HEK293 (cell line): ENCODE results near the gene TMEM203.

Experiments
- FEZF1 ChIP-seq: fragments of 450-650 bp; formaldehyde crosslinking; IDR thresholded peaks from 2 replicates; pipeline ENCODE4 v1.5.1; 2016; ENCODE audit warnings: missing biosample characterization, missing genetic modification characterization
- WT1 ChIP-seq: fragments of 450-650 bp; formaldehyde crosslinking; IDR thresholded peaks from 2 replicates; pipeline ENCODE4 v1.5.1; 2016; ENCODE audit warnings: missing biosample characterization, missing genetic modification characterization
- ZBTB8A ChIP-seq: fragments of 450-650 bp; formaldehyde crosslinking; IDR thresholded peaks from 2 replicates; pipeline ENCODE4 v1.5.1; 2016; ENCODE audit warnings: missing biosample characterization, missing genetic modification characterization
- ZFHX2 ChIP-seq: fragments of 450-650 bp; formaldehyde crosslinking; conservative IDR thresholded peaks from 2 replicates; pipeline ENCODE4 v1.5.1; 2016; ENCODE audit warnings: missing biosample characterization, missing genetic modification characterization
- ZNF132 ChIP-seq: fragments of 450-650 bp; formaldehyde crosslinking; IDR thresholded peaks from 2 replicates; pipeline ENCODE4 v1.5.1; 2017; ENCODE audit warnings: missing biosample characterization, missing genetic modification characterization, borderline replicate concordance
- ZNF155 ChIP-seq: fragments of 450-650 bp; formaldehyde crosslinking; IDR thresholded peaks from 2 replicates; pipeline ENCODE4 v1.5.1; 2016; ENCODE audit warnings: missing biosample characterization, missing genetic modification characterization
- ZNF169 ChIP-seq: fragments of 450-650 bp; formaldehyde crosslinking; IDR thresholded peaks from 2 replicates; pipeline ENCODE4 v1.5.1; 2016; ENCODE audit warnings: missing biosample characterization, missing genetic modification characterization
- ZNF211 ChIP-seq: fragments of 450-650 bp; formaldehyde crosslinking; IDR thresholded peaks from 2 replicates; pipeline ENCODE4 v1.5.1; 2016; ENCODE audit warnings: low read depth, missing biosample characterization, missing genetic modification characterization
- ZNF223 ChIP-seq: fragments of 450-650 bp; formaldehyde crosslinking; IDR thresholded peaks from 2 replicates; pipeline ENCODE4 v1.5.1; 2016; ENCODE audit warnings: missing biosample characterization, missing genetic modification characterization
- ZNF366 ChIP-seq: fragments of 450-650 bp; formaldehyde crosslinking; conservative IDR thresholded peaks from 2 replicates; pipeline ENCODE4 v1.5.1; 2016; ENCODE audit warnings: missing biosample characterization, missing genetic modification characterization
- ZNF48 ChIP-seq: fragments of 450-650 bp; formaldehyde crosslinking; IDR thresholded peaks from 2 replicates; pipeline ENCODE4 v1.5.1; 2016; ENCODE audit warnings: missing biosample characterization, missing genetic modification characterization
- ZNF530 ChIP-seq: fragments of 450-650 bp; formaldehyde crosslinking; IDR thresholded peaks from 2 replicates; pipeline ENCODE4 v1.5.1; 2016; ENCODE audit warnings: low read depth, missing biosample characterization, missing genetic modification characterization
- ZNF544 ChIP-seq: fragments of 450-650 bp; formaldehyde crosslinking; IDR thresholded peaks from 2 replicates; pipeline ENCODE4 v1.5.0; 2017; ENCODE audit warnings: missing biosample characterization, missing genetic modification characterization
- ZNF548 ChIP-seq: fragments of 450-650 bp; formaldehyde crosslinking; IDR thresholded peaks from 2 replicates; pipeline ENCODE4 v1.5.1; 2016; ENCODE audit warnings: missing biosample characterization, missing genetic modification characterization
- ZNF561 ChIP-seq: fragments of 450-650 bp; IDR thresholded peaks from 2 replicates; pipeline ENCODE4 v1.5.1; 2018; ENCODE audit warnings: missing biosample characterization, missing genetic modification characterization, borderline replicate concordance
- ZNF626 ChIP-seq: fragments of 450-650 bp; sonication (Bioruptor Pico); formaldehyde crosslinking; IDR thresholded peaks from 2 replicates; pipeline ENCODE4 v1.5.1; 2018; ENCODE audit warnings: missing biosample characterization, missing genetic modification characterization, inconsistent platforms
- ZNF747 ChIP-seq: fragments of 450-650 bp; formaldehyde crosslinking; IDR thresholded peaks from 2 replicates; pipeline ENCODE4 v1.5.1; 2016; ENCODE audit warnings: missing biosample characterization, missing genetic modification characterization
- ZNF837 ChIP-seq: fragments of 450-650 bp; formaldehyde crosslinking; IDR thresholded peaks from 2 replicates; pipeline ENCODE4 v1.5.1; 2016; ENCODE audit warnings: missing biosample characterization, missing genetic modification characterization
- TF ChIP-seq, protein P1 (sequence below): fragments of 450-650 bp; formaldehyde crosslinking; IDR thresholded peaks from 2 replicates; pipeline ENCODE4 v1.5.1; 2016; ENCODE audit warnings: missing biosample characterization, missing genetic modification characterization
- TF ChIP-seq, protein P2 (sequence below): fragments of 450-650 bp; formaldehyde crosslinking; IDR thresholded peaks from 2 replicates; pipeline ENCODE4 v1.5.1; 2016; ENCODE audit warnings: missing biosample characterization, missing genetic modification characterization, borderline replicate concordance
- TF ChIP-seq, protein P3 (sequence below): fragments of 450-650 bp; formaldehyde crosslinking; IDR thresholded peaks from 2 replicates; pipeline ENCODE4 v1.5.1; 2016; ENCODE audit warnings: missing biosample characterization, missing genetic modification characterization
- TF ChIP-seq, protein P4 (sequence below): fragments of 450-650 bp; formaldehyde crosslinking; IDR thresholded peaks from 2 replicates; pipeline ENCODE4 v1.5.1; 2016; ENCODE audit warnings: missing biosample characterization, missing genetic modification characterization
- TF ChIP-seq, protein P5 (sequence below): fragments of 450-650 bp; formaldehyde crosslinking; IDR thresholded peaks from 2 replicates; pipeline ENCODE4 v1.5.1; 2016; ENCODE audit warnings: missing biosample characterization, missing genetic modification characterization, low read depth
- TF ChIP-seq, protein P6 (sequence below): fragments of 450-650 bp; formaldehyde crosslinking; IDR thresholded peaks from 2 replicates; pipeline ENCODE4 v1.5.1; 2016; ENCODE audit warnings: missing biosample characterization, missing genetic modification characterization

Gene TMEM203

DNA sequence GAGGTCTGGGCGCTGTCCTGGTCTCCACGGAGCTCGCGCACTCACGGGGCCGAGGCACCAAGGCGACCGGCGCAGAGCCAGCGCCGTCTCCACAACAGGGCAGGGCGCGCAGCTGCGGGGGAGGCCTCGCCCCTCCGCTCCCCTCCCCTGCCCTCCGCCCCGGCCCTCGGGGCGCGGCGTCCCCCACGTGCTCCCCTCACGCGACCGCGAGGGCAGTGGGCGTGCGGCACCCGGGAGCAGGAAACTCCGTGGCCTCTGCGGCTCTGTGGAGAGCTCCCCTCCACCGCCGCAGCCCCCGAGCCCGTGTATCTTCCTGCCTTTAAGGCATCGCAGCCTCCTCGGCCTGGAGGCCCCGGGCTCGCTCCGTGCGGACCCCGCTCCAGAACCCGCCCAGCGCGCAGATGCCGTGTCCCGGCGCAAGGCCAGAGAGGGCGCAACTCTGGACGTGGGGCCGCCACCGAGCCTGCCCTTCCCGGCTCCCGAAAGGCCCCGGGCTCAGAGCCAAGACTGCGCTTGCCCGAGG is 34.9 kb upstream of the TMEM203 start (continued):
- TF ChIP-seq, protein P1, sequence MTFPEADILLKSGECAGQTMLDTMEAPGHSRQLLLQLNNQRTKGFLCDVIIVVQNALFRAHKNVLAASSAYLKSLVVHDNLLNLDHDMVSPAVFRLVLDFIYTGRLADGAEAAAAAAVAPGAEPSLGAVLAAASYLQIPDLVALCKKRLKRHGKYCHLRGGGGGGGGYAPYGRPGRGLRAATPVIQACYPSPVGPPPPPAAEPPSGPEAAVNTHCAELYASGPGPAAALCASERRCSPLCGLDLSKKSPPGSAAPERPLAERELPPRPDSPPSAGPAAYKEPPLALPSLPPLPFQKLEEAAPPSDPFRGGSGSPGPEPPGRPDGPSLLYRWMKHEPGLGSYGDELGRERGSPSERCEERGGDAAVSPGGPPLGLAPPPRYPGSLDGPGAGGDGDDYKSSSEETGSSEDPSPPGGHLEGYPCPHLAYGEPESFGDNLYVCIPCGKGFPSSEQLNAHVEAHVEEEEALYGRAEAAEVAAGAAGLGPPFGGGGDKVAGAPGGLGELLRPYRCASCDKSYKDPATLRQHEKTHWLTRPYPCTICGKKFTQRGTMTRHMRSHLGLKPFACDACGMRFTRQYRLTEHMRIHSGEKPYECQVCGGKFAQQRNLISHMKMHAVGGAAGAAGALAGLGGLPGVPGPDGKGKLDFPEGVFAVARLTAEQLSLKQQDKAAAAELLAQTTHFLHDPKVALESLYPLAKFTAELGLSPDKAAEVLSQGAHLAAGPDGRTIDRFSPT (tag by site-specific recombination): peak; percentile 79; the same call in 1 of the 2 replicates
- no peak for TF ChIP-seq ZNF530 (tag by site-specific recombination)
- no peak for TF ChIP-seq ZNF544 (tag by site-specific recombination)
- TF ChIP-seq ZFHX2 (tag by site-specific recombination): peak; percentile 98
- TF ChIP-seq, protein P2, sequence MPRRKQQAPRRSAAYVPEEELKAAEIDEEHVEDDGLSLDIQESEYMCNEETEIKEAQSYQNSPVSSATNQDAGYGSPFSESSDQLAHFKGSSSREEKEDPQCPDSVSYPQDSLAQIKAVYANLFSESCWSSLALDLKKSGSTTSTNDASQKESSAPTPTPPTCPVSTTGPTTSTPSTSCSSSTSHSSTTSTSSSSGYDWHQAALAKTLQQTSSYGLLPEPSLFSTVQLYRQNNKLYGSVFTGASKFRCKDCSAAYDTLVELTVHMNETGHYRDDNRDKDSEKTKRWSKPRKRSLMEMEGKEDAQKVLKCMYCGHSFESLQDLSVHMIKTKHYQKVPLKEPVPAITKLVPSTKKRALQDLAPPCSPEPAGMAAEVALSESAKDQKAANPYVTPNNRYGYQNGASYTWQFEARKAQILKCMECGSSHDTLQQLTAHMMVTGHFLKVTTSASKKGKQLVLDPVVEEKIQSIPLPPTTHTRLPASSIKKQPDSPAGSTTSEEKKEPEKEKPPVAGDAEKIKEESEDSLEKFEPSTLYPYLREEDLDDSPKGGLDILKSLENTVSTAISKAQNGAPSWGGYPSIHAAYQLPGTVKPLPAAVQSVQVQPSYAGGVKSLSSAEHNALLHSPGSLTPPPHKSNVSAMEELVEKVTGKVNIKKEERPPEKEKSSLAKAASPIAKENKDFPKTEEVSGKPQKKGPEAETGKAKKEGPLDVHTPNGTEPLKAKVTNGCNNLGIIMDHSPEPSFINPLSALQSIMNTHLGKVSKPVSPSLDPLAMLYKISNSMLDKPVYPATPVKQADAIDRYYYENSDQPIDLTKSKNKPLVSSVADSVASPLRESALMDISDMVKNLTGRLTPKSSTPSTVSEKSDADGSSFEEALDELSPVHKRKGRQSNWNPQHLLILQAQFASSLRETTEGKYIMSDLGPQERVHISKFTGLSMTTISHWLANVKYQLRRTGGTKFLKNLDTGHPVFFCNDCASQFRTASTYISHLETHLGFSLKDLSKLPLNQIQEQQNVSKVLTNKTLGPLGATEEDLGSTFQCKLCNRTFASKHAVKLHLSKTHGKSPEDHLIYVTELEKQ (tag by site-specific recombination): peak; percentile 63; the same call in 1 of the 2 replicates
- TF ChIP-seq, protein P3, sequence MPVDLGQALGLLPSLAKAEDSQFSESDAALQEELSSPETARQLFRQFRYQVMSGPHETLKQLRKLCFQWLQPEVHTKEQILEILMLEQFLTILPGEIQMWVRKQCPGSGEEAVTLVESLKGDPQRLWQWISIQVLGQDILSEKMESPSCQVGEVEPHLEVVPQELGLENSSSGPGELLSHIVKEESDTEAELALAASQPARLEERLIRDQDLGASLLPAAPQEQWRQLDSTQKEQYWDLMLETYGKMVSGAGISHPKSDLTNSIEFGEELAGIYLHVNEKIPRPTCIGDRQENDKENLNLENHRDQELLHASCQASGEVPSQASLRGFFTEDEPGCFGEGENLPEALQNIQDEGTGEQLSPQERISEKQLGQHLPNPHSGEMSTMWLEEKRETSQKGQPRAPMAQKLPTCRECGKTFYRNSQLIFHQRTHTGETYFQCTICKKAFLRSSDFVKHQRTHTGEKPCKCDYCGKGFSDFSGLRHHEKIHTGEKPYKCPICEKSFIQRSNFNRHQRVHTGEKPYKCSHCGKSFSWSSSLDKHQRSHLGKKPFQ (tag by site-specific recombination): no peak
- TF ChIP-seq ZNF223 (tag by site-specific recombination): no peak
- no peak for TF ChIP-seq ZNF155 (tag by site-specific recombination)
- no peak for TF ChIP-seq ZNF548 (tag by site-specific recombination)
- TF ChIP-seq, protein P4, sequence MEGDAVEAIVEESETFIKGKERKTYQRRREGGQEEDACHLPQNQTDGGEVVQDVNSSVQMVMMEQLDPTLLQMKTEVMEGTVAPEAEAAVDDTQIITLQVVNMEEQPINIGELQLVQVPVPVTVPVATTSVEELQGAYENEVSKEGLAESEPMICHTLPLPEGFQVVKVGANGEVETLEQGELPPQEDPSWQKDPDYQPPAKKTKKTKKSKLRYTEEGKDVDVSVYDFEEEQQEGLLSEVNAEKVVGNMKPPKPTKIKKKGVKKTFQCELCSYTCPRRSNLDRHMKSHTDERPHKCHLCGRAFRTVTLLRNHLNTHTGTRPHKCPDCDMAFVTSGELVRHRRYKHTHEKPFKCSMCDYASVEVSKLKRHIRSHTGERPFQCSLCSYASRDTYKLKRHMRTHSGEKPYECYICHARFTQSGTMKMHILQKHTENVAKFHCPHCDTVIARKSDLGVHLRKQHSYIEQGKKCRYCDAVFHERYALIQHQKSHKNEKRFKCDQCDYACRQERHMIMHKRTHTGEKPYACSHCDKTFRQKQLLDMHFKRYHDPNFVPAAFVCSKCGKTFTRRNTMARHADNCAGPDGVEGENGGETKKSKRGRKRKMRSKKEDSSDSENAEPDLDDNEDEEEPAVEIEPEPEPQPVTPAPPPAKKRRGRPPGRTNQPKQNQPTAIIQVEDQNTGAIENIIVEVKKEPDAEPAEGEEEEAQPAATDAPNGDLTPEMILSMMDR (tag by site-specific recombination): peak; percentile 93
- TF ChIP-seq ZNF561: peak; percentile 75
- no peak for TF ChIP-seq ZNF132 (tag by site-specific recombination)
- peak; percentile 12; the same call in 1 of the 2 replicates for TF ChIP-seq FEZF1
- TF ChIP-seq ZNF48 (tag by site-specific recombination): no peak
- TF ChIP-seq, protein P5, sequence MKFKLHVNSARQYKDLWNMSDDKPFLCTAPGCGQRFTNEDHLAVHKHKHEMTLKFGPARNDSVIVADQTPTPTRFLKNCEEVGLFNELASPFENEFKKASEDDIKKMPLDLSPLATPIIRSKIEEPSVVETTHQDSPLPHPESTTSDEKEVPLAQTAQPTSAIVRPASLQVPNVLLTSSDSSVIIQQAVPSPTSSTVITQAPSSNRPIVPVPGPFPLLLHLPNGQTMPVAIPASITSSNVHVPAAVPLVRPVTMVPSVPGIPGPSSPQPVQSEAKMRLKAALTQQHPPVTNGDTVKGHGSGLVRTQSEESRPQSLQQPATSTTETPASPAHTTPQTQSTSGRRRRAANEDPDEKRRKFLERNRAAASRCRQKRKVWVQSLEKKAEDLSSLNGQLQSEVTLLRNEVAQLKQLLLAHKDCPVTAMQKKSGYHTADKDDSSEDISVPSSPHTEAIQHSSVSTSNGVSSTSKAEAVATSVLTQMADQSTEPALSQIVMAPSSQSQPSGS (tag by site-specific recombination): no peak
- no peak for TF ChIP-seq ZNF366 (tag by site-specific recombination)
- TF ChIP-seq ZNF747 (tag by site-specific recombination): no peak
- peak; percentile 66; the same call in 1 of the 2 replicates for TF ChIP-seq WT1
- TF ChIP-seq ZNF626 (tag by site-specific recombination): no peak
- 0 out of 2 replicates have a peak, but pooled peaks have one; percentile 54 for TF ChIP-seq ZNF169 (tag by site-specific recombination)
- peak; percentile 98 for TF ChIP-seq ZBTB8A (tag by site-specific recombination)
- no peak for TF ChIP-seq ZNF837 (tag by site-specific recombination)
- TF ChIP-seq, protein P6, sequence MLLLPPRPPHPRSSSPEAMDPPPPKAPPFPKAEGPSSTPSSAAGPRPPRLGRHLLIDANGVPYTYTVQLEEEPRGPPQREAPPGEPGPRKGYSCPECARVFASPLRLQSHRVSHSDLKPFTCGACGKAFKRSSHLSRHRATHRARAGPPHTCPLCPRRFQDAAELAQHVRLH (tag by site-specific recombination): peak; percentile 77
- no peak for TF ChIP-seq ZNF211 (tag by site-specific recombination)
